Measurements from ENCODE around the gene ARL2BP. TPM values are rescaled to one million over a fixed set of nuclear protein-coding genes. Genes with fewer than 3 reads are reported as not detected.

ARL2BP gene
- total and polyA plus RNA-seq, 9 of the 15 experiments (the other 6 are each of a cell fraction or from before 2014, with no cell fraction given), result 16.7 to 41.8 (median 27.2) TPM

DNA sequence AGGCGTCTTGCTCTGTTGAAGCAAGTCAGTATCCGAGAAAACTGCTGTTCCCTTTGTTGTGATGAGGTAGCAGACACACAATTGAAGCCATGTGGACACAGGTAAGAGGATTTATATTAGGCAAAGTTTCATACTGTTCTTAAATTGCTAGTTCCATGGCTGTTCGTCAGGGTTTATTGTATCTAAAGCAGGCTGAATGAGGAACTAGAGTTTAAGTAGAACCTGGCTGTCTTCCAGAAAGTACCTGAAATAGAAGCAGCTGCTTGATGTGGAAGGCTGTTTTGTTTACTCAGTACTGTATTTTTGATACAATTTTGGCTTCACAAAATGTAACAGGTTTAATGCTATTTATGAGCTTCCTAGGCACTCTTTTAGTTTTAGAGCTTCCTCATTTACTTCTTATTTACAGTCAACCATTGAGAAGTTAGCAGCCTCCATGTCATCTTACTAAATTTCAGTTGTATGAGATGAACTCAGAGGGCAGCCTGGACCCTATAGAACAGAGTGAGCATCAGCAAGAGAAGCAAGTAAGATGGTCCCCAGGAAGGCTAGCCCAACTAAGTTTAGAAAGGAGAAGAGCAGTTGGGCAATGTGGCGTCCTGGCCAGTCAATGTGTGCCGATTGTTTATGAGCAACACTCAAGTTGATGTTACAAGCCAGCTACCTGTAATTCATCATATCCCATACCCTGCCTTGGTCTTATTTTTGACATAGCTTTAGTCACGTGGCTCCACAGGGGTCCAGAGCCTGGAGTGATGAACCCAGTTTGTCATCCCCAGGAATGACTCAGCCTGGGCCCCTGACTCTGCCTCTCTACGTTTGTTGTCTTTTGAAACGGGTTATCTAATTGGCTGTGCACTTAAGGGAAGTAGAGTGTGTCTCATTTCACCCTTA is 9.7 kb upstream of the ARL2BP start (continued):
- TF ChIP-seq NFE2 (IDR thresholded peaks at IDR 0.05; ENCODE audit: low read depth), result peak; percentile 55
- TF ChIP-seq ZNF282 (CRISPR knock-in tag; IDR thresholded peaks at IDR 0.05), result no peak
- TF ChIP-seq, protein P1, sequence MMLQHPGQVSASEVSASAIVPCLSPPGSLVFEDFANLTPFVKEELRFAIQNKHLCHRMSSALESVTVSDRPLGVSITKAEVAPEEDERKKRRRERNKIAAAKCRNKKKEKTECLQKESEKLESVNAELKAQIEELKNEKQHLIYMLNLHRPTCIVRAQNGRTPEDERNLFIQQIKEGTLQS (IDR thresholded peaks at IDR 0.05), result peak; percentile 84
- TF ChIP-seq, protein P1 (CRISPR knock-in tag; conservative IDR thresholded peaks at IDR 0.05), result no peak
- TF ChIP-seq CREM (IDR thresholded peaks at IDR 0.05; ENCODE audit: low read depth), result 0 out of 2 replicates have a peak, but pooled peaks have one; percentile 21
- TF ChIP-seq NFIC (IDR thresholded peaks at IDR 0.05), result peak; percentile 53
- TF ChIP-seq, protein P2, sequence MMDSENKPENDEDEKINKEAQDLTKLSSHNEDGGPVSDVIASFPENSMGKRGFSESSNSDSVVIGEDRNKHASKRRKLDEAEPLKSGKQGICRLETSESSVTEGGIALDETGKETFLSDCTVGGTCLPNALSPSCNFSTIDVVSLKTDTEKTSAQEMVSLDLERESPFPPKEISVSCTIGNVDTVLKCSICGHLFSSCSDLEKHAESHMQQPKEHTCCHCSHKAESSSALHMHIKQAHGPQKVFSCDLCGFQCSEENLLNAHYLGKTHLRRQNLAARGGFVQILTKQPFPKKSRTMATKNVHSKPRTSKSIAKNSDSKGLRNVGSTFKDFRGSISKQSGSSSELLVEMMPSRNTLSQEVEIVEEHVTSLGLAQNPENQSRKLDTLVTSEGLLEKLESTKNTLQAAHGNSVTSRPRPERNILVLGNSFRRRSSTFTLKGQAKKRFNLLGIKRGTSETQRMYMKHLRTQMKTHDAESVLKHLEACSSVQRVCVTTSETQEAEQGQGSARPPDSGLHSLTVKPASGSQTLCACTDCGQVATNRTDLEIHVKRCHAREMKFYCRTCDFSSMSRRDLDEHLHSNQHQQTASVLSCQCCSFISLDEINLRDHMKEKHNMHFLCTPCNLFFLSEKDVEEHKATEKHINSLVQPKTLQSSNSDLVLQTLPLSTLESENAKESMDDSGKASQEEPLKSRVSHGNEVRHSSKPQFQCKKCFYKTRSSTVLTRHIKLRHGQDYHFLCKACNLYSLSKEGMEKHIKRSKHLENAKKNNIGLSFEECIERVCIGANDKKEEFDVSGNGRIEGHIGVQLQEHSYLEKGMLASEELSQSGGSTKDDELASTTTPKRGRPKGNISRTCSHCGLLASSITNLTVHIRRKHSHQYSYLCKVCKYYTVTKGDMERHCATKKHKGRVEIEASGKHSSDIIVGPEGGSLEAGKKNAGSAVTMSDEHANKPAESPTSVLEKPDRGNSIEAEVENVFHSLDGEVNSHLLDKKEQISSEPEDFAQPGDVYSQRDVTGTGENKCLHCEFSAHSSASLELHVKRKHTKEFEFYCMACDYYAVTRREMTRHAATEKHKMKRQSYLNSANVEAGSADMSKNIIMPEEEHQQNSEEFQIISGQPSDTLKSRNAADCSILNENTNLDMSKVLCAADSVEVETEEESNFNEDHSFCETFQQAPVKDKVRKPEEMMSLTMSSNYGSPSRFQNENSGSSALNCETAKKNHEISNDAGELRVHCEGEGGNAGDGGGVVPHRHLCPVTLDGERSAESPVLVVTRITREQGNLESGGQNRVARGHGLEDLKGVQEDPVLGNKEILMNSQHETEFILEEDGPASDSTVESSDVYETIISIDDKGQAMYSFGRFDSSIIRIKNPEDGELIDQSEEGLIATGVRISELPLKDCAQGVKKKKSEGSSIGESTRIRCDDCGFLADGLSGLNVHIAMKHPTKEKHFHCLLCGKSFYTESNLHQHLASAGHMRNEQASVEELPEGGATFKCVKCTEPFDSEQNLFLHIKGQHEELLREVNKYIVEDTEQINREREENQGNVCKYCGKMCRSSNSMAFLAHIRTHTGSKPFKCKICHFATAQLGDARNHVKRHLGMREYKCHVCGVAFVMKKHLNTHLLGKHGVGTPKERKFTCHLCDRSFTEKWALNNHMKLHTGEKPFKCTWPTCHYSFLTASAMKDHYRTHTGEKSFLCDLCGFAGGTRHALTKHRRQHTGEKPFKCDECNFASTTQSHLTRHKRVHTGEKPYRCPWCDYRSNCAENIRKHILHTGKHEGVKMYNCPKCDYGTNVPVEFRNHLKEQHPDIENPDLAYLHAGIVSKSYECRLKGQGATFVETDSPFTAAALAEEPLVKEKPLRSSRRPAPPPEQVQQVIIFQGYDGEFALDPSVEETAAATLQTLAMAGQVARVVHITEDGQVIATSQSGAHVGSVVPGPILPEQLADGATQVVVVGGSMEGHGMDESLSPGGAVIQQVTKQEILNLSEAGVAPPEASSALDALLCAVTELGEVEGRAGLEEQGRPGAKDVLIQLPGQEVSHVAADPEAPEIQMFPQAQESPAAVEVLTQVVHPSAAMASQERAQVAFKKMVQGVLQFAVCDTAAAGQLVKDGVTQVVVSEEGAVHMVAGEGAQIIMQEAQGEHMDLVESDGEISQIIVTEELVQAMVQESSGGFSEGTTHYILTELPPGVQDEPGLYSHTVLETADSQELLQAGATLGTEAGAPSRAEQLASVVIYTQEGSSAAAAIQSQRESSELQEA (IDR thresholded peaks at IDR 0.05; ENCODE audit: low read depth), result no peak
- TF ChIP-seq WHSC1 (IDR thresholded peaks at IDR 0.05; ENCODE audit: low read length), result no peak
- TF ChIP-seq, protein P3, sequence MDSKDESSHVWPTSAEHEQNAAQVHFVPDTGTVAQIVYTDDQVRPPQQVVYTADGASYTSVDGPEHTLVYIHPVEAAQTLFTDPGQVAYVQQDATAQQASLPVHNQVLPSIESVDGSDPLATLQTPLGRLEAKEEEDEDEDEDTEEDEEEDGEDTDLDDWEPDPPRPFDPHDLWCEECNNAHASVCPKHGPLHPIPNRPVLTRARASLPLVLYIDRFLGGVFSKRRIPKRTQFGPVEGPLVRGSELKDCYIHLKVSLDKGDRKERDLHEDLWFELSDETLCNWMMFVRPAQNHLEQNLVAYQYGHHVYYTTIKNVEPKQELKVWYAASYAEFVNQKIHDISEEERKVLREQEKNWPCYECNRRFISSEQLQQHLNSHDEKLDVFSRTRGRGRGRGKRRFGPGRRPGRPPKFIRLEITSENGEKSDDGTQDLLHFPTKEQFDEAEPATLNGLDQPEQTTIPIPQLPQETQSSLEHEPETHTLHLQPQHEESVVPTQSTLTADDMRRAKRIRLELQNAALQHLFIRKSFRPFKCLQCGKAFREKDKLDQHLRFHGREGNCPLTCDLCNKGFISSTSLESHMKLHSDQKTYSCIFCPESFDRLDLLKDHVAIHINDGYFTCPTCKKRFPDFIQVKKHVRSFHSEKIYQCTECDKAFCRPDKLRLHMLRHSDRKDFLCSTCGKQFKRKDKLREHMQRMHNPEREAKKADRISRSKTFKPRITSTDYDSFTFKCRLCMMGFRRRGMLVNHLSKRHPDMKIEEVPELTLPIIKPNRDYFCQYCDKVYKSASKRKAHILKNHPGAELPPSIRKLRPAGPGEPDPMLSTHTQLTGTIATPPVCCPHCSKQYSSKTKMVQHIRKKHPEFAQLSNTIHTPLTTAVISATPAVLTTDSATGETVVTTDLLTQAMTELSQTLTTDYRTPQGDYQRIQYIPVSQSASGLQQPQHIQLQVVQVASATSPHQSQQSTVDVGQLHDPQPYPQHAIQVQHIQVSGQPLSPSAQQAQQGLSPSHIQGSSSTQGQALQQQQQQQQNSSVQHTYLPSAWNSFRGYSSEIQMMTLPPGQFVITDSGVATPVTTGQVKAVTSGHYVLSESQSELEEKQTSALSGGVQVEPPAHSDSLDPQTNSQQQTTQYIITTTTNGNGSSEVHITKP (IDR thresholded peaks at IDR 0.05; ENCODE audit: partially characterized antibody), result peak; percentile 58
- TF ChIP-seq HCFC1 (IDR thresholded peaks at IDR 0.05; ENCODE audit: low read depth, low read length), result no peak
- TF ChIP-seq NR3C1 (CRISPR knock-in tag; IDR thresholded peaks at IDR 0.05), result no peak

Data from K562 (cell line).